ENCODE measurements around the gene CST9.
A peak's percentile ranks its signal among the peaks of the same experiment; 100 is the strongest.
"Not testable (repeated sequence)": the region's sequence is repeated elsewhere in the genome, so short reads cannot be mapped to it uniquely, and the experiment has no call there.

The CST9 gene

GRCh38 chr20:23636908-23637281, 31.2 kb upstream of the CST9 start:
- DNase-seq: no peak

- DNase-seq: no peak
Measured at GRCh38 chr20:23636182-23636907, 30.6 kb upstream of the CST9 start.

GRCh38 chr20:23635768-23636090, 30.0 kb upstream of the CST9 start:
- not testable (repeated sequence) for DNase-seq

- DNase-seq: no peak
Measured at GRCh38 chr20:23634985-23635767, 29.5 kb upstream of the CST9 start.

- no peak for DNase-seq
Measured at GRCh38 chr20:23634044-23634801, 28.5 kb upstream of the CST9 start.

- no peak for DNase-seq
Measured at GRCh38 chr20:23632711-23633573, 27.2 kb upstream of the CST9 start.

- no peak for DNase-seq
Measured at GRCh38 chr20:23631981-23632710, 26.4 kb upstream of the CST9 start.

GRCh38 chr20:23631226-23631822, 25.6 kb upstream of the CST9 start:
- no peak for DNase-seq

GRCh38 chr20:23630392-23630849, 24.7 kb upstream of the CST9 start:
- no peak for DNase-seq

GRCh38 chr20:23629542-23630391, 24.1 kb upstream of the CST9 start:
- DNase-seq: no peak

GRCh38 chr20:23629017-23629541, 23.4 kb upstream of the CST9 start:
- DNase-seq: no peak

- DNase-seq: no peak
Measured at GRCh38 chr20:23628402-23629016, 22.8 kb upstream of the CST9 start.

GRCh38 chr20:23627501-23627900, 21.8 kb upstream of the CST9 start:
- no peak for DNase-seq

GRCh38 chr20:23626040-23626620, 20.4 kb upstream of the CST9 start:
- DNase-seq: no peak

GRCh38 chr20:23625236-23625964, 19.7 kb upstream of the CST9 start:
- DNase-seq: no peak

- DNase-seq: no peak
Measured at GRCh38 chr20:23624324-23624691, 18.6 kb upstream of the CST9 start.

GRCh38 chr20:23623666-23624323, 18.1 kb upstream of the CST9 start:
- DNase-seq: no peak

GRCh38 chr20:23622839-23623343, 17.2 kb upstream of the CST9 start:
- peak; percentile 14 for DNase-seq
